ENCODE measurements around the gene AP3D1.
"Not testable (repeated sequence)": the region's sequence is repeated elsewhere in the genome, so short reads cannot be mapped to it uniquely, and the experiment has no call there.

The AP3D1 gene

DNA sequence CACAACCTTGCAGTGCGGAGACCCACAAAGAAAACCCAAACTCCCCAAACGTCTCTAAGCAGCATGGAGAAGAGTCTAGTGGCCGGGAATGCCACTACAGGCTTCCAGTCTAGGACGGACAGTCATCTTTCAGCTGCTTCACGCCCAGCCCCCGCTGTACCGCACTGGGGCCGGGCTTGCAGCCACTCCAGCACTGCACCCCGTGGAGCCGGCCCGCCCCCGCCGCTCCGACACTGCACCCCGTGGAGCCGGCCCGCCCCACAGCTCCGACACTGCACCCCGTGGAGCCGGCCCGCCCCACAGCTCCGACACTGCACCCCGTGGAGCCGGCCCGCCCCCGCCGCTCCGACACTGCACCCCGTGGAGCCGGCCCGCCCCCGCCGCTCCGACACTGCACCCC lies 23.1 kb downstream of the AP3D1 start:
- not testable (repeated sequence) for DNase-seq (ENCODE audit: low spot score)

DNA sequence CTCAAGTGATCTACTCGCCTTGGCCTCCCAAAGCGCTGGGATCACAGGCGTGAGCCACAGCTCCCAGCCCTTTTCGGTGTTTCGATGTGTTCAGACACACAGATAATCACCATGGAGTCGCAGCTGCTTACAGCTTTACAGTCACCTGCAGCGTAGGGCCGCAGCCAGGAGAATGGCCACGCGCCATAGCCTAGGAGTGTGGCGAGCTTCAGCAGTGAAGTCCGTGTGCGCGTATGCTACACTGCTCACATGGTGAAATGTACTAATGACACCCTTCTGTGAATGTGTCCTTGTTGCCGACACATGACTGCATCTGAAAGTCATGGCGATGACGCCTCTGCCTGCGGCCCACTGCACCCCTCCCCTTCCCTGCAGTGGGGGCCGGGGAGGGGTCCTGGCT lies 23.6 kb downstream of the AP3D1 start:
- no peak for DNase-seq (ENCODE audit: low spot score)

DNA sequence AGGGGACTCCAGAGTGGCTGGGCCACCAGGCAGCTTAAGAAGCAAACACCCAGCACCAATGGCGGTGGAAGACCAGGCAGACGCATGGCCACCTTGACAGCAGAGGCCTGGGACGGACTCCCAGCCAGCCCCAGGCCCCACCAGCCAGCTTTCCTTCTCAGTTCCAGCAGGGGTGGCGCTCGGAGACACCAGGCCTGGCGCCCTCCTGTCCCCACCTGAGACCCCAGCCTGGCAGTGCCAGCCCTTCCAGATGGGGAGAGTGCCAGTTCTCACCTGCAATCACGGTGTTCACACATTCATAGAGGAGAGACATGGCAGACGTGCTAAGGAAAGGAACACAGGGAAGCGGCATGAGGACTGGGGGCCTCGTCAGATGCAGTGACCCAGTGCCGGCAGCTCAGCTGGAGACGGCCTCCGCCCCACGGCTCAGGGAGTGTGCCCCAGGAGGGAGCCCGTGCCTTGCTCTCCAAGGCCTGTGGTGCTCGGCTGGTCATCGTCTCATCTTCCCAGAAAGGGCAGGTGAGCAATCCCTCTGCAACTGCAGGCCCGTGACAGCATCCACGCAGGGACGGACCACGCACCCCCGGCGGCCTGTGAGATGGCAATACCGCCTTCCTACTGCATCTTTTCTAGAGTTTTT lies 24.4 kb downstream of the AP3D1 start:
- no peak for DNase-seq (ENCODE audit: low spot score)

GRCh38 chr19:2123682-2124387 lies 27.5 kb downstream of the AP3D1 start:
- no peak for DNase-seq (ENCODE audit: low spot score)

GRCh38 chr19:2122982-2123381 lies 28.4 kb downstream of the AP3D1 start:
- no peak for DNase-seq (ENCODE audit: low spot score)

DNA sequence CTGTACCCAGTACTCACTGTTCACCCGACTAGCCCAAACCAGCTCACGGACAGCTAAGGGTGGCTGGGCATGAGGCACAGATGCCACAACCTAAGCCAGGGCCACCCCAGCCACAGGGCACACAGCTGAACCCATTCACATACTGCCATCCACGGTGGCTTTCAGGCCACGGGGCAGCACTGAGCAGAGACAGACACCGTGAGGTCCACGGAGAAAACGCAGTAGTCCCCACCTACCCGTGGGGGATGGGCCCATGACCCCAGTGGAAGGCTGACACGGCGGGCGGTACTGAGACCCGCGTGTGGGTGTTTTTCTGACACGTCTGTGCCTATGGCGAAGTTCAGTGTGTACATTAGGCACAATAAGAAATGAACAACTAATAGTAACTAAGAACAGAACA lies 29.1 kb downstream of the AP3D1 start:
- no peak for DNase-seq (ENCODE audit: low spot score)

DNA sequence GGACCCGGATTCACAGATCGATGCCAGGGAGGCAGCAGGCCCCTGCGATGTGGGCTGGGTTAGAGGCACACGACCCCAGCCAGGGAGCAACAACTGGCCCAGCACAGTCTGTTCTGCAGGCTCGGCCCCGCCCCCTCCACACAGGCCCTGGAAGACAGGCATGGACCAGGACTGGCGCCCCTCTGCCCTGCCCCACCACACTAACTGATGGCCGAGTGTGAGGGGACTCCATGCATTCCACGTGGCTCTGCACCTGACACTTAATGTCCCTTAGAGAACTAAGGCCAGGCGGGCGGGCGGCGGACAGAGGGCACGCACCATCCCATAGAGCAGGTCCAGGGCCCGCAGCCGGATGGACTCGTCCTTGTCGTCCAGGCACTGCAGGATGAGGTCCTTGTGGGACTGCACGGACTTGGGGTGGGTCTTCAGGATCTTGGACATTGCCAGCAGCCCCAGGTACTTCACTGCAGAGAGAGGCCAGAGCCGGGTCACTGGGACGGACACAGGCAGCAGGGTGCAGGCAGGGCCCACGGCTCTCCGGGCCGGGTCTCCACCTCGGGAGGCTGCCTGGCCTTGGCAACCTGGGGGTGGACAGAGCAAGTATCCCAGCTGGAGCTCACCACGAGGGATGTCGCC lies 29.8 kb downstream of the AP3D1 start:
- DNase-seq (ENCODE audit: low spot score) = no peak

DNA sequence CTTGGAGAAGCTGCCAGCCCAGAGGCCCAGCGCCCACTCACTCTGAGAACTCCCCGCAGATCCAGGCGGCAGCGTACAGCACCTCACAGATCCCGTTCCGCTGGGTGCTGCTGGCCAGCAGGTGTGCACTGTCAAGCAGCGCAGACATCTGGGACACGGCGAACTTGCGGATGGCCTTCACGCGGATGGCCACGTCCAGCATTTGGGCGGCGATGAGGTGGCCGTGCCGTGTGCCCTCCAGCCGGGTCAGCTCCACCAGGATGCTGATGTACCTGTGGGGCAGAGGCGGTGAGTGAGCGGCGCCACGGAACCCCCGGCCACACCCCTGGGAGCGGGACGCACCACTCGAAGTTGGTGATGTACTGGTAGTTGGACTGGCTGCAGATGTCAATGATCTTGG lies 30.5 kb downstream of the AP3D1 start:
- DNase-seq (ENCODE audit: low spot score) = no peak

DNA sequence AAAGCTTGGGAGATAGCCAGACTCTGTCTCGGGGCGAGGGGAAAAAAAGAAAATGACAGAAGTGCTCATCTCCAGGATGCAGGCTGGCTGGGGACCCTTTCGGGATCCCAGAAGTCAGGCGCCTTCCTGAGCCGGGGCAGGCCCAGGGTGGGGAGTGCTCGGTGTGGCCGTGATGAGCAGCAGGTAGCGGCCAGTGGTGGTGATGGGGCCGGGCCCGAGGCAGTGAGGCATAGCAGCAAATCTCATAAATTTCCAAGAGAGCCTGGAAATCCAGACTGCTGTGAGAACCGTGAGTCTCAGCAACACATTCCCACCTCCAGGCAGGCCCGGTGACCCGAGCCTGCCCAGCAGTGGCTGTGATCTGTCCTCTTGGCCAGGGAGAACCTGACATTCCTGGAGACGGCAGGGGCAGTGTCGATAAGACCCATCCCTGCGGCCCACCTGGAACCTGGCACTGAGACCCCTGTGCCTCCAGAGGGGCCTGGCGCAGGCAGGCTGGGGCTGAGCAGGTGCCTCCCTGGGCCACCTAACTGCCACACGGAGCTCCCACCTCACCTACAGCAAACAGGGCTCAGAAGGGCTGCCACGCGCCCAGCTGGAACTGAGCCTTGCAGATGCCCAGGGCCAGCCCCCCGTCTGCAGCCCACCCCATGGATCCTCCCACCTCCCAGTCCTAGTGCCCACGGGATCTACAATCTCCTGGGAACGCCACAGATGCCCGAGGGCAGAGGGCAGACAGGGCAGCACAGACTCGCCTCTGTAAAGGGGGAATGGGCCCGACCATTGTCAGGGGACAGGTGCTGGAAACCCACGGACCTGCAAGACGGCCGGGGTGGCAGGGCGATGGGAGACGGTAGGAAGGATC lies 31.2 kb downstream of the AP3D1 start:
- no peak for DNase-seq (ENCODE audit: low spot score)

- DNase-seq (ENCODE audit: low spot score) = no peak
These were observed 32.9 kb downstream of the AP3D1 start for GRCh38 chr19:2118438-2118837.

DNA sequence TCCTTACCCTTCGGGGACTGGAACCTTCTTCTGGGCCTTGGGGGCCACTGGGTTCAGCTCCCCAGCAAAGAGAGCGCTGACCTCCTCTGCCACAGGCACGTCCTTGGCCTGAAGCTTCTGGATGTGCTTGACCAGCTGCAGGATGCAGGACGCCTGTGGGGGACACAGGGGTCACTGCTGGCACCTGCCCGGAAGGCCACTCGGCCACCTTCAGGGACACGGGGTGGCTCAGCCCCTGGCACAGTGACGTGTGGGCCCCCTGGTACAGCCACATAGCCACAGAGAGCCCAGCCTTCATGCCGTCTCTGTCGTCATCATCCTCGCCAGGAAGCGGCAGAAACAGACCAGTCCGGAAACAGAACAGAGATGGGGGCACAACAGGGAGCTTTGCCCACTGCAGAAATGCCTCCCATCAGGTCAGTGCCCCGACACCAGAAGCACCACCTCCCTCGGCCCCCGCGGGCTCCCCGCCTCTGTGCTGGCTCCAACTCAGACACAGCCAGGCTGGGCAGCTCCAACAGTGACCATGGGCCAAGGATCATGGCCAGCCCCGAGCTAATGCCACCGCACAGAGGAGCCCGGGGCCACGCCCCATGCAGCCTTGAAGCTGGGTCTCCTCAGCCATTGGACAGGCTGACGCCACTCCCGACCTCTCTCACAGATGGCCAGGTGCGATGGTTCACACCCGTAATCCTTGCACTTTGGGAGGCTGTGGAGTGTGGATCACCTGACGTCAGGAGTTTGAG lies 34.0 kb downstream of the AP3D1 start:
- no peak for DNase-seq (ENCODE audit: low spot score)

- DNase-seq (ENCODE audit: low spot score) = no peak
These were observed 34.9 kb downstream of the AP3D1 start for GRCh38 chr19:2116507-2116906.

DNA sequence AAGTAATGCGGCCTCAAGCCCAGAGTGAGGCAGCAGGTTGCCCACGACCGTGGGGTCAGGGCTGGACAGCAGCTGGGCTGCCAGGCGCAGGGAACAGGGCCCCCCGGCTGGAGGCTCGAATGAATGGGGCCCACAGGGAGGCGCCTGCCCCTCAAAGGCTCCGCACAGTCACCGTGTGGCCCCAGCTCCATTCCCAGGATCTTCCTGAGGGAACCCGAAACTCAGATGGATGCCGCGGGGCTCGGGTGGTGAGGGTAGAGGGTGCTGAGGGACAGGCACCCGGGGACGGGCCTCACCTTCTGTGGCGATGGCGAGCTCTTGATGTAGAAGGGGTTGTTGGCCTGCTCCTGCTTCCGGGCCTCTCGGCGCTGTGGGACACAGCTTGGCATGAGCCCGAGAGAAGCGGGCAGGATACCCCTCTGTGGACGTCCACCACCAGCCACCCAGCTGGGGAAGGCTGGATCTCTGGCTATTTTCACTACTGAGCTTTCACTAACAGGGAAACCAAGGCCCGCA lies 35.4 kb downstream of the AP3D1 start:
- DNase-seq (ENCODE audit: low spot score) = no peak

DNA sequence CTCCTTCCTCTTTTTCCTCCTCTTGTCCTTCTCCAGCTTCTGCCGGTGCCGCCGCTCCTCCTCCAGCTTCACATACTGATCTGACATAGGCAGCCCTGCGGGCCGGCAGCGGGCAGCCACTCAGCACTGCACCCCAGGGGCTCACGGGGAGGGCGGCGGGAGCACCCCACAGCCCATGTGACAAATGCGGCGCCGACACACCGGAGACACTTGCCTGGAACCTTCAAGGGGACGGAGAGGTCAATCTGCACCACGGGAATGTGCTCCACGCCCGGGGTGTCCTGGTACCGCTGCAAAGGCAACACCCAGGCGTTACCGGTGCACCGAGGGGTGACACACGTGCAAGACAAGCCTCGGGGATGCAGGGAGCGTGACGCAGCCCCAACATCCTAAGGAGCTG lies 36.0 kb downstream of the AP3D1 start:
- no peak for DNase-seq (ENCODE audit: low spot score)

GRCh38 chr19:2114821-2115220 lies 36.5 kb downstream of the AP3D1 start:
- DNase-seq (ENCODE audit: low spot score) = no peak

- DNase-seq (ENCODE audit: low spot score) = no peak
These were observed 37.1 kb downstream of the AP3D1 start for GRCh38 chr19:2114218-2114617.

- DNase-seq (ENCODE audit: low spot score) = no peak
These were observed 37.7 kb downstream of the AP3D1 start for GRCh38 chr19:2113439-2114211.

DNA sequence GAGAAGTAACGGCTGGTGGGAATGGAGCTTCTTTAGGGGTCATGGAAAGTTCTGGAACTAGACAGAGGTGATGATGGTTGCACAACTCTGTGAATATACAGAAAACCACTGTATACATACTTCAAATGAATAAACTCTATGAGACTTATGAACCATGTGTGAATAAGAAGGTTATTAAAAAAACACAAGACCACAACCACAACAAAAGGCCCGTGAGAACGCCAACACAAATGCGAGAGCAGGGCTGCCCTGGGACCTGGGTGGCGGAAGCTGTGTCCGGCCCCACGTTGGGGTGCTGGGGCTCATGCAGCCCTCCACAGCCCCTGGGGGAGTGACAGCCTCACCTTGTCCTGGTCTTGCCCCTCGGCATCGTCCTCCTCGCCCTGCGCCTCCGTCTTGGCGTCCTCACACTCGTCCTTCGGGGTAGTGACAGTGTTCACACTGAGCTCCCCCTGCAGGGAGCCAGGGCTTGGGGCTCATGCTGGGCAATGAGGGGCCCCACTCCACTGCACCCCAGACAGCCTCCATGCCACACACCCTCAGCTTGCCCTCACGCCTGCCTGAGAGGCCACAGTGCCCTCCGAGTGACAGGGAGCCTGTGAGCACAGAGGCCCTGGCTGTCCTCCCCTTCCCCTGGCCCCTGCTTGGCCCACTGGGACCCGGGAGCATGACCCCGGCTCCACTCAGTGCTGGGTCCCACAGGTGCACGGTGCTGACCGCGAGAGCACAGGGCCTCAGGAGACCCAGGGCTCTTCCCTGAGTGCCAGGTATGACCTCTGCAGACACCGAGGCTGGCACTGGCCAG lies 38.6 kb downstream of the AP3D1 start:
- DNase-seq (ENCODE audit: low spot score) = no peak

DNA sequence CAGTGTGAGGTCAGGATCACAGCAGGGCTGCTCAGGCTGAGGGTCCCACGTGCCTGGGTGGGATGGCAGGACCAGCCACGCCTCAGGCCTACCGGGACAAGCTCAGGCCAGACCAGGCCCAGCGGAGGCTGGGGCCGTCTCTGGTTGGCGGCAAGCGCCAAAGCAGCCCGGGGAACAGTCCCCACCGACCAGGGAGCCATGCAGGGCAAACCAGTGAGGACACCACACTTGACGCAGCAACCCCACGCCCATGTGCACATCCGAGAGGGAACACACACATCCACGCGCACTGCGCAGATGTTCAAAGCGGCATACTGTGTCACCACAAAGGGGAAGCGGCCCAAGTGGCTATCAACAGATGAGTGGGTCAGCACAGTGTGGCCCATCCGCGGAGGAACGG lies 39.5 kb downstream of the AP3D1 start:
- no peak for DNase-seq (ENCODE audit: low spot score)

DNA sequence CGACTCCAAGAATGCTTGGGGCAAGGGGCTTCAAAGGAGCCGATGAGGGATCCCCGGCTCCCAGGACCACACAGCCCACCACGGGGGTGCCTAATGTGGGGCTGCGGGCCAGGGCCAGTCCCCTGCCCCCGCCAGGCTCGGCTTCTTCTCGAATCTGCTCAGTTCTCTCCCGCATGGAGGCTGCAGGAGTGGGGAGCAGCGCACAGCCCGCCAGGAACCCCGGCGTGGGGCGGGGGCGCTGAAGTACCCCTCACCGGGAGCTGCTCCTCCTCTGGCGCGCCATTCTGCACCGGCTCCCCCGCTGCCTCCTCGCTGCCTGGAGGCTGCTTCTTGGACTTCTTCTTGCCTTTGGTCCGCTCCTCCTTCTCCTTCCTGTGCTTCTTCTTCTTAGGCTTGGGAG lies 39.9 kb downstream of the AP3D1 start:
- DNase-seq (ENCODE audit: low spot score) = no peak

Data from LoVo (cell line).